Tibial nerve (tissue), 4 donors: Measurements from ENCODE around the gene GMDS.

Experiments used
- EP300 ChIP-seq, 2 donors: sonication (generic); formaldehyde crosslinking; IDR thresholded peaks; one replicate each; pipeline ENCODE4 v1.6.1; 2017; ENCODE audit warnings: antibody characterized with exemption in 2 of 2, mild to moderate bottlenecking in 1 of 2
- TF ChIP-seq, protein P1 (sequence below), 5 experiments: fragments of 200-600 bp in 3 of 5; fragments of 450-650 bp in 2 of 5; sonication (generic) in 3 of 5; IDR thresholded peaks; one replicate each; pipeline ENCODE4 v1.5.1; 2016 to 2019; ENCODE audit warnings: antibody characterized with exemption in 5 of 5, mild to moderate bottlenecking in 3 of 5, moderate library complexity in 2 of 5

DNA sequence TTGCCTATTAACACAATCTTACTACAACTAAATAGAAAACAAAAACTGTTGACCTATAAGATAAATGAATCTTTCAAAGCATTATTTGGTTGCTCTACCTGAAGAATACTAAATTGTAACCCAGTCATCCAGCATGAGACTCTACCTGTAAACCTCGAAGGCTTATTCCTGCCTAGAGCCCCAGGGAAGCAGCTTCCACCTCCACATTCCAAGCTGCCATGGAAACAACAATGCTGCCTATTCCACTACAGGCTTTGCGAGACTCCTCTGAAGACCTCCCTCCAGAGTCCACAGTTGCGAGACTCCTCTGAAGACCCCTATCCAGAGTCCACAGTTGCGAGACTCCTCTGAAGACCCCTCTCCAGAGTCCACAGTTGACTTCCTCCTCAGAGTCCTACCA lies 15.7 kb downstream of the GMDS start:
- TF ChIP-seq, protein P1, sequence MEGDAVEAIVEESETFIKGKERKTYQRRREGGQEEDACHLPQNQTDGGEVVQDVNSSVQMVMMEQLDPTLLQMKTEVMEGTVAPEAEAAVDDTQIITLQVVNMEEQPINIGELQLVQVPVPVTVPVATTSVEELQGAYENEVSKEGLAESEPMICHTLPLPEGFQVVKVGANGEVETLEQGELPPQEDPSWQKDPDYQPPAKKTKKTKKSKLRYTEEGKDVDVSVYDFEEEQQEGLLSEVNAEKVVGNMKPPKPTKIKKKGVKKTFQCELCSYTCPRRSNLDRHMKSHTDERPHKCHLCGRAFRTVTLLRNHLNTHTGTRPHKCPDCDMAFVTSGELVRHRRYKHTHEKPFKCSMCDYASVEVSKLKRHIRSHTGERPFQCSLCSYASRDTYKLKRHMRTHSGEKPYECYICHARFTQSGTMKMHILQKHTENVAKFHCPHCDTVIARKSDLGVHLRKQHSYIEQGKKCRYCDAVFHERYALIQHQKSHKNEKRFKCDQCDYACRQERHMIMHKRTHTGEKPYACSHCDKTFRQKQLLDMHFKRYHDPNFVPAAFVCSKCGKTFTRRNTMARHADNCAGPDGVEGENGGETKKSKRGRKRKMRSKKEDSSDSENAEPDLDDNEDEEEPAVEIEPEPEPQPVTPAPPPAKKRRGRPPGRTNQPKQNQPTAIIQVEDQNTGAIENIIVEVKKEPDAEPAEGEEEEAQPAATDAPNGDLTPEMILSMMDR (IDR thresholded peaks at IDR 0.05): no peak
- TF ChIP-seq EP300 (IDR thresholded peaks at IDR 0.05): no peak
